Neural progenitor cell (in vitro differentiated cells): Measurements from ENCODE around the gene CDNF. TPM values are rescaled to one million over a fixed set of nuclear protein-coding genes. Genes with fewer than 3 reads are reported as not detected.

Experiments used
- DNase-seq: peaks from one replicate; pipeline ENCODE4 v3.0.0-alpha.2; 2016; ENCODE audit warnings: low spot score
- H2AFZ ChIP-seq: fragments of 200-600 bp; sonication (generic); replicated peaks from 2 replicates; pipeline ENCODE4 v1.6.1; 2016; ENCODE audit warnings: antibody characterized with exemption
- H3F3A ChIP-seq: fragments of 200-600 bp; sonication (generic); 2 replicates; pipeline ENCODE4 v1.6.1; 2016; ENCODE audit warnings: antibody characterized with exemption, low read depth
- H3K27ac ChIP-seq: fragments of 200-600 bp; sonication (generic); 2 replicates; pipeline ENCODE4 v1.5.1; 2016; ENCODE audit warnings: mild to moderate bottlenecking
- H3K27me3 ChIP-seq: fragments of 200-600 bp; sonication (generic); 2 replicates; pipeline ENCODE4 v1.6.1; 2016; ENCODE audit warnings: mild to moderate bottlenecking, moderate library complexity
- H3K36me3 ChIP-seq: fragments of 200-600 bp; sonication (generic); 2 replicates; pipeline ENCODE4 v1.5.1; 2016
- H3K4me1 ChIP-seq: fragments of 200-600 bp; sonication (generic); 2 replicates; pipeline ENCODE4 v1.6.1; 2016; ENCODE audit warnings: mixed run types
- H3K4me2 ChIP-seq: fragments of 200-600 bp; sonication (generic); 2 replicates; pipeline ENCODE4 v1.6.1; 2016
- H3K4me3 ChIP-seq: fragments of 200-600 bp; sonication (generic); 2 replicates; pipeline ENCODE4 v1.5.1; 2016
- H3K79me2 ChIP-seq: fragments of 200-600 bp; sonication (generic); 2 replicates; pipeline ENCODE4 v1.6.1; 2016; ENCODE audit warnings: low read depth
- H3K9ac ChIP-seq: fragments of 200-600 bp; sonication (generic); 2 replicates; pipeline ENCODE4 v1.6.1; 2016
- H3K9me3 ChIP-seq: fragments of 200-600 bp; sonication (generic); 2 replicates; pipeline ENCODE4 v1.5.1; 2016; ENCODE audit warnings: low read depth
- H4K20me1 ChIP-seq: fragments of 200-600 bp; sonication (generic); 2 replicates; pipeline ENCODE4 v1.6.1; 2016; ENCODE audit warnings: low read depth
- H3K27ac Mint-ChIP-seq: 3 replicates; pipeline ENCODE4 v1.8.0; 2021; ENCODE audit warnings: mixed read lengths
- H3K27me3 Mint-ChIP-seq: 2 replicates; pipeline ENCODE4 v1.8.0; 2022; ENCODE audit warnings: low read depth, mild to moderate bottlenecking, inconsistent platforms, moderate library complexity, mixed read lengths; ENCODE audit not compliant: insufficient read depth
- H3K36me3 Mint-ChIP-seq: 3 replicates; pipeline ENCODE4 v1.8.0; 2021; ENCODE audit warnings: mixed read lengths
- H3K4me1 Mint-ChIP-seq: 3 replicates; pipeline ENCODE4 v1.8.0; 2021; ENCODE audit warnings: mixed read lengths
- H3K4me3 Mint-ChIP-seq: 3 replicates; pipeline ENCODE4 v1.8.0; 2021; ENCODE audit warnings: mild to moderate bottlenecking, moderate library complexity, mixed read lengths
- H3K9me3 Mint-ChIP-seq: 3 replicates; pipeline ENCODE4 v1.8.0; 2020; ENCODE audit warnings: mixed read lengths
- CTCF ChIP-seq: fragments of 200-600 bp; sonication (generic); IDR thresholded peaks from 2 replicates; pipeline ENCODE4 v1.5.1; 2017; ENCODE audit warnings: antibody characterized with exemption, mild to moderate bottlenecking
- EZH2 ChIP-seq: fragments of 200-600 bp; sonication (generic); IDR thresholded peaks from 2 replicates; pipeline ENCODE4 v1.6.1; 2017; ENCODE audit warnings: antibody characterized with exemption, mild to moderate bottlenecking, moderate library complexity
- EZH2phosphoT487 ChIP-seq: fragments of 200-600 bp; sonication (generic); IDR thresholded peaks from 2 replicates; pipeline ENCODE4 v1.6.1; 2017; ENCODE audit warnings: antibody characterized with exemption
- total RNA-seq: library from RNA; depleted of rRNA; stranded (reverse); fragments of >200 nt; gene quantifications from 2 replicates; pipeline ENCODE4 v1.2.3, GENCODE V29; 2015; ENCODE audit warnings: low replicate concordance

The CDNF gene
- total RNA-seq, 1 donor from 2014 or later = 5.2 TPM

DNA sequence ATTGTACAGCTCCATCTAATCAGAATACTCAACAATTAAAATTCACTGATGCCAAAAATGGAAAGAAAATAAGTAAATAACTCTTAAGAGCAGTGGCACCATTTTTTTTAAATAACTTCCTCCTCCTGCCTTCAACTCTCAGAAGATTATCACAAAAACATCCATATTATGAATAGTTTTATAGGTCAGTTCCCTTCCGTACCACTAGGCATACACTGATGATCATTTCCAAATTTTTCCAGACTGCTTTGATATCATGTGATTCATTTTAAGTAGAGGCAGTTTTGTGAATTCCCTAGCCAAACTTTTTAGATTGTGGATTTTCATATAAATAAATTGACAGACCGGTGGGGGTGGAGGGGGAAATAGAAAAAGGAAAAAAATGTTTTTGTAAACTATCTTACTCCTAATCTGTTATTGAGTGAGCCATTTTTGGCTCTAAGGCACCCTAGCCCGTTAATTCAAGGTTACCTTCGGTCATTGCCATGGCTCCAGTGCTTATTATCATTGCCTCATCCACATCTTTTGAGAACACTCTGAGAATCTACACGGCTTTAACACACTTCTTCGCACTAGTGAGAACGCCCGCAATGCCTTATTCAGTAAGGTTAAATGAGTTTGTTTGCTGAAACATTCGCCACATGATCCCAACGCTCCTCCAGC is 64.2 kb downstream of the CDNF start:
- H3K4me1 Mint-ChIP-seq = no peaks in the 10 kb centered on the region
- TF ChIP-seq EZH2 (no peak), CTCF (no peak), EZH2phosphoT487 (no peak)

DNA sequence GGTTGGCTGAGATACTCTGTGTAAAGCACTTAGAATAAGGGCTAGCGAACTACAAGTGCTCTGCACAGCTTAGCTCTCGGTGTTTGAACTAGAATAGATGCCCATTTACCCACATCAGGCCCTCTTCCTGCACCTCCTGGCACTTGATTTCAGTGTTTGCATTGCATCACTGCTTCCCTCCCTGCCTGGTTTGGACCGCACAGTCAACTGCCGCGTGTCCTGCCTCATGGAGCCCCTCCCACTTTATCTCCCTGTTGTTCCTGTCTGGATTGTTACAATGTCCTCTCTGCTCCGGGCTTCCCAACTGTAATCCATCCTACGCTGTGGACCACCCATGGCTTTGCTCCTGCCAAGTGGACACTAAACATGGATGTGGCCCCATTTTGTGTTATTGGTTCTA is 65.4 kb downstream of the CDNF start:
- Histone ChIP-seq H3K4me2 (no peak overlapping the region), H3K9me3 (no peaks in the 10 kb centered on the region), H3K4me3 (no peak overlapping the region), H3K4me1 (no peaks in the 10 kb centered on the region), H3F3A (no peaks in the 10 kb centered on the region), H2AFZ (no peak overlapping the region), H3K36me3 (no peaks in the 10 kb centered on the region), H4K20me1 (no peaks in the 10 kb centered on the region), H3K27ac (no peak overlapping the region), H3K9ac (no peak overlapping the region), H3K79me2 (no peaks in the 10 kb centered on the region), H3K27me3 (no peaks in the 10 kb centered on the region)
- Mint-ChIP-seq H3K9me3 (no peaks in the 10 kb centered on the region), H3K36me3 (no peaks in the 10 kb centered on the region), H3K27ac (peak overlapping the region; percentile 10), H3K4me3 (peak overlapping the region; percentile 57), H3K4me1 (no peaks in the 10 kb centered on the region), H3K27me3 (peaks cover 2% of the 10 kb centered on the region)
- TF ChIP-seq CTCF (no peak), EZH2 (no peak)
- DNase-seq = no peak

More for the DNA sequence above, 64.2 kb downstream of the CDNF start:
- Mint-ChIP-seq H3K4me3 (no peak overlapping the region), H3K9me3 (no peaks in the 10 kb centered on the region), H3K27me3 (peaks cover 6% of the 10 kb centered on the region), H3K27ac (no peak overlapping the region), H3K36me3 (no peaks in the 10 kb centered on the region)
- Histone ChIP-seq H3K4me3 (no peak overlapping the region), H3F3A (no peaks in the 10 kb centered on the region), H3K9ac (no peak overlapping the region), H3K79me2 (no peaks in the 10 kb centered on the region), H3K27me3 (no peaks in the 10 kb centered on the region), H3K4me2 (no peak overlapping the region), H3K27ac (no peak overlapping the region), H3K4me1 (no peaks in the 10 kb centered on the region), H2AFZ (no peak overlapping the region), H4K20me1 (no peaks in the 10 kb centered on the region), H3K9me3 (no peaks in the 10 kb centered on the region), H3K36me3 (no peaks in the 10 kb centered on the region)
- no peak for DNase-seq

DNA sequence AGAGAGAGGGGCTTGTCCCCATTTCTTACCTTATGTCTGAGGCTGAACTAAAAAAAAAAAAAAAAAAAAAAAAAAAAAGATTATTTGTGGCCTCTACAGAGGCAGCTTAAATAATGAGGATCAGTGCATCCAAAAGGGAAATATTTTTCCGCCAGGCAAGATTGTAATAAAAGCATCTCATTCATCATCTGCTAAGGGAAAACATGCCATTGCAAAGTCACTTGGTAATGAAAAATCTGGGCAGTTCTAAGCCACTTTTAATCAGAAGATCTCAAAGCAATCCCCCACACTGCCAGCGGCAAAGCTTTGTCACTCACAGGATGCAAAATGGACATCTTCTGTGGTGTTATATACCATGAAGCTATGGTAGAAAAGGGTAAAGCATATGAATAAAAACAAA is 66.9 kb downstream of the CDNF start:
- H3K27me3 Mint-ChIP-seq = peaks cover 2% of the 10 kb centered on the region
- Histone ChIP-seq H3K4me1 (no peaks in the 10 kb centered on the region), H3K27me3 (no peaks in the 10 kb centered on the region), H3K27ac (no peak overlapping the region), H3K4me3 (no peak overlapping the region), H3K4me2 (no peak overlapping the region), H3K79me2 (no peaks in the 10 kb centered on the region), H3F3A (no peaks in the 10 kb centered on the region), H3K9ac (no peak overlapping the region), H3K36me3 (no peaks in the 10 kb centered on the region), H3K9me3 (no peaks in the 10 kb centered on the region), H2AFZ (no peak overlapping the region), H4K20me1 (no peaks in the 10 kb centered on the region)
- H3K4me3 Mint-ChIP-seq = no peak overlapping the region
- no peak for DNase-seq
- H3K36me3 Mint-ChIP-seq = no peaks in the 10 kb centered on the region
- no peaks in the 10 kb centered on the region for H3K9me3 Mint-ChIP-seq
- TF ChIP-seq CTCF (no peak), EZH2phosphoT487 (no peak), EZH2 (no peak)
- H3K4me1 Mint-ChIP-seq = no peaks in the 10 kb centered on the region
- H3K27ac Mint-ChIP-seq = no peak overlapping the region

Other genes with a start within 250 kb of the CDNF start
- gene FAM107B, start 63.1 kb downstream of the CDNF start, total RNA-seq = 26.5 and 43.0 TPM in 2 replicates
- gene HSPA14, start 269 bp upstream of the CDNF start, total RNA-seq = 33.3 and 41.8 TPM in 2 replicates
- 17.6 and 18.8 TPM in 2 replicates for gene MSANTD7, start 269 bp upstream of the CDNF start, total RNA-seq
- 67.9 and 112 TPM in 2 replicates for gene SUV39H2, start 40.8 kb upstream of the CDNF start, total RNA-seq
- 4.5 and 5.3 TPM in 2 replicates for gene DCLRE1C, start 116.1 kb upstream of the CDNF start, total RNA-seq
- gene MEIG1, start 121.4 kb upstream of the CDNF start, total RNA-seq = not detected in 2 replicates
- gene OLAH, start 205.9 kb upstream of the CDNF start, total RNA-seq = not detected in 2 replicates